Sigmoid colon (tissue), 4 donors: Measurements from ENCODE around the gene OR8G1.

ENCODE experiments used
- POLR2A ChIP-seq, 2 donors: fragments of 450-650 bp; IDR thresholded peaks; one replicate each; pipeline ENCODE4 v1.6.1; 2016; ENCODE audit warnings: antibody characterized with exemption in 2 of 2, mild to moderate bottlenecking in 2 of 2, moderate library complexity in 2 of 2
- POLR2AphosphoS5 ChIP-seq, 4 donors: sonication (generic); formaldehyde crosslinking; IDR thresholded peaks; one replicate each; pipeline ENCODE4 v1.6.1; 2017; ENCODE audit warnings: antibody characterized with exemption in 4 of 4
- TF ChIP-seq, protein P1 (sequence below), 4 experiments: fragments of 450-650 bp in 3 of 4; fragments of 200-600 bp in 1 of 4; IDR thresholded peaks; one replicate each; pipeline ENCODE4 v1.5.1; 2016 to 2019; ENCODE audit warnings: antibody characterized with exemption in 4 of 4, mild to moderate bottlenecking in 3 of 4, moderate library complexity in 2 of 4

DNA sequence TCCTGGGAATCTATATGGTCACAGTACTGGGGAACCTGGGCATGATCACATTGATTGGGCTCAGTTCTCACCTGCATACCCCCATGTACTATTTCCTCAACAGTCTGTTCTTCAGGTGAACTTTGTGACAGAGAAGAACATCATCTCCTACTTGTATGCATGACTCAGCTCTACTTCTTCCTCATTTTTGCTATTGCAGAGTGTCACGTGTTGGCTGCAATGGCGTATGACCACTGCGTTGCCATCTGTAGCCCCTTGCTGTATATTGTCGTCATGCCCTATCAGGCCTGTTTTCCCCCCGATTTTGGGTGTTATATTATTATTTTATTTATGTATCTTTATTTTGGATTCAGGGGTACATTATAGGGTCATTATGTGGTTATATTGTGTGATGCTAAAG, 2.4 kb upstream of the OR8G1 start:
- TF ChIP-seq, protein P1, sequence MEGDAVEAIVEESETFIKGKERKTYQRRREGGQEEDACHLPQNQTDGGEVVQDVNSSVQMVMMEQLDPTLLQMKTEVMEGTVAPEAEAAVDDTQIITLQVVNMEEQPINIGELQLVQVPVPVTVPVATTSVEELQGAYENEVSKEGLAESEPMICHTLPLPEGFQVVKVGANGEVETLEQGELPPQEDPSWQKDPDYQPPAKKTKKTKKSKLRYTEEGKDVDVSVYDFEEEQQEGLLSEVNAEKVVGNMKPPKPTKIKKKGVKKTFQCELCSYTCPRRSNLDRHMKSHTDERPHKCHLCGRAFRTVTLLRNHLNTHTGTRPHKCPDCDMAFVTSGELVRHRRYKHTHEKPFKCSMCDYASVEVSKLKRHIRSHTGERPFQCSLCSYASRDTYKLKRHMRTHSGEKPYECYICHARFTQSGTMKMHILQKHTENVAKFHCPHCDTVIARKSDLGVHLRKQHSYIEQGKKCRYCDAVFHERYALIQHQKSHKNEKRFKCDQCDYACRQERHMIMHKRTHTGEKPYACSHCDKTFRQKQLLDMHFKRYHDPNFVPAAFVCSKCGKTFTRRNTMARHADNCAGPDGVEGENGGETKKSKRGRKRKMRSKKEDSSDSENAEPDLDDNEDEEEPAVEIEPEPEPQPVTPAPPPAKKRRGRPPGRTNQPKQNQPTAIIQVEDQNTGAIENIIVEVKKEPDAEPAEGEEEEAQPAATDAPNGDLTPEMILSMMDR (IDR thresholded peaks at IDR 0.05) = no peak
- TF ChIP-seq POLR2A (IDR thresholded peaks at IDR 0.05) (no peak), POLR2AphosphoS5 (IDR thresholded peaks at IDR 0.05) (no peak)
